Right atrium auricular region (tissue), 2 donors: ENCODE results near the gene IFITM10. TPM values are rescaled to one million over a fixed set of nuclear protein-coding genes. Genes with fewer than 3 reads are reported as not detected.

Source experiments
- DNase-seq: peaks from one replicate; pipeline ENCODE4 v3.0.0-alpha.2; 2019; ENCODE audit warnings: low spot score
- H3K27ac ChIP-seq, 2 donors: fragments of 200-600 bp; sonication (generic); 1 replicate in 1 of 2; 2 replicates in 1 of 2; pipeline ENCODE4 v1.5.1; 2016 to 2019
- H3K27me3 ChIP-seq, 2 donors: fragments of 200-600 bp; sonication (generic); one replicate each; pipeline versions ENCODE4 v1.5.1 to v1.6.0; 2017 to 2019
- H3K36me3 ChIP-seq: fragments of 200-600 bp; sonication (generic); one replicate; pipeline ENCODE4 v1.5.1; 2016
- H3K4me1 ChIP-seq, 2 donors: fragments of 200-600 bp; sonication (generic); one replicate each; pipeline versions ENCODE4 v1.5.1 to v1.6.0; 2017 to 2019
- H3K4me3 ChIP-seq, 2 donors: fragments of 200-600 bp; sonication (generic); 1 replicate in 1 of 2; 2 replicates in 1 of 2; pipeline ENCODE4 v1.5.1; 2017 to 2019; ENCODE audit warnings: mild to moderate bottlenecking in 1 of 2, moderate library complexity in 1 of 2
- H3K9me3 ChIP-seq, 2 donors: fragments of 200-600 bp; sonication (generic); one replicate each; pipeline ENCODE4 v1.5.1; 2019
- CTCF ChIP-seq, 2 donors: fragments of 200-600 bp; sonication (generic); IDR thresholded peaks; one replicate each; pipeline ENCODE4 v1.5.1; 2019; ENCODE audit warnings: antibody characterized with exemption in 2 of 2
- total RNA-seq, 2 donors: library from RNA; depleted of rRNA; stranded (reverse); fragments of >200 nt; gene quantifications; one replicate each; pipeline ENCODE4 v1.1.0, GENCODE V29; 2016

IFITM10 gene
- total RNA-seq, 2 donors from 2014 or later = 0.37 to 0.47 TPM

- Histone ChIP-seq H3K27me3 (no peaks in the 10 kb centered on the region), H3K4me3 (no peak overlapping the region), H3K36me3 (no peaks in the 10 kb centered on the region), H3K9me3 (no peaks in the 10 kb centered on the region), H3K4me1 (no peaks in the 10 kb centered on the region), H3K27ac (no peak overlapping the region)
- TF ChIP-seq CTCF (IDR thresholded peaks at IDR 0.05) = no peak
- DNase-seq = no peak
Measured at GRCh38 chr11:1779034-1779805, 28.8 kb upstream of the IFITM10 start.

GRCh38 chr11:1778141-1778911 is 27.9 kb upstream of the IFITM10 start:
- DNase-seq = no peak
- Histone ChIP-seq H3K27ac (no peak overlapping the region), H3K4me1 (no peaks in the 10 kb centered on the region)

GRCh38 chr11:1777737-1778136 is 27.3 kb upstream of the IFITM10 start:
- DNase-seq = no peak
- no peaks in the 10 kb centered on the region for H3K27me3 ChIP-seq
- H3K4me1 ChIP-seq = peaks cover 0 to 6% of the 10 kb centered on the region in 2 donors
- H3K9me3 ChIP-seq = no peaks in the 10 kb centered on the region
- no peak overlapping the region for H3K4me3 ChIP-seq
- H3K27ac ChIP-seq = no peak overlapping the region
- TF ChIP-seq CTCF (IDR thresholded peaks at IDR 0.05) = no peak
- H3K36me3 ChIP-seq = no peaks in the 10 kb centered on the region

More at GRCh38 chr11:1778141-1778911, 27.9 kb upstream of the IFITM10 start:
- no peaks in the 10 kb centered on the region for H3K36me3 ChIP-seq
- no peak for TF ChIP-seq CTCF (IDR thresholded peaks at IDR 0.05)
- no peak overlapping the region for H3K4me3 ChIP-seq
- no peaks in the 10 kb centered on the region for H3K27me3 ChIP-seq
- H3K9me3 ChIP-seq = no peaks in the 10 kb centered on the region

- no peak for TF ChIP-seq CTCF (IDR thresholded peaks at IDR 0.05)
- Histone ChIP-seq H3K4me1 (peaks cover 0 to 12% of the 10 kb centered on the region in 2 donors), H3K36me3 (no peaks in the 10 kb centered on the region), H3K27me3 (no peaks in the 10 kb centered on the region), H3K27ac (no peak overlapping the region), H3K4me3 (no peak overlapping the region), H3K9me3 (no peaks in the 10 kb centered on the region)
- no peak for DNase-seq
Measured at GRCh38 chr11:1776944-1777715, 26.7 kb upstream of the IFITM10 start.

GRCh38 chr11:1776331-1776851 is 26.0 kb upstream of the IFITM10 start:
- Histone ChIP-seq H3K27ac (no peak overlapping the region), H3K27me3 (no peaks in the 10 kb centered on the region), H3K36me3 (no peaks in the 10 kb centered on the region), H3K4me1 (peaks cover 0 to 17% of the 10 kb centered on the region in 2 donors), H3K4me3 (no peak overlapping the region), H3K9me3 (no peaks in the 10 kb centered on the region)
- TF ChIP-seq CTCF (IDR thresholded peaks at IDR 0.05) = no peak
- no peak for DNase-seq
